Stimulated activated CD8-positive, alpha-beta memory T cell treated with anti-CD3 and anti-CD28 coated beads, Interleukin-4, amount 100 ng/mL, for 48 hours (primary cell): ENCODE measurements around the gene ADSS1.

Experiments
- DNase-seq: peaks from one replicate; pipeline ENCODE4 v3.0.0-alpha.2; 2020

ADSS1 gene

DNA sequence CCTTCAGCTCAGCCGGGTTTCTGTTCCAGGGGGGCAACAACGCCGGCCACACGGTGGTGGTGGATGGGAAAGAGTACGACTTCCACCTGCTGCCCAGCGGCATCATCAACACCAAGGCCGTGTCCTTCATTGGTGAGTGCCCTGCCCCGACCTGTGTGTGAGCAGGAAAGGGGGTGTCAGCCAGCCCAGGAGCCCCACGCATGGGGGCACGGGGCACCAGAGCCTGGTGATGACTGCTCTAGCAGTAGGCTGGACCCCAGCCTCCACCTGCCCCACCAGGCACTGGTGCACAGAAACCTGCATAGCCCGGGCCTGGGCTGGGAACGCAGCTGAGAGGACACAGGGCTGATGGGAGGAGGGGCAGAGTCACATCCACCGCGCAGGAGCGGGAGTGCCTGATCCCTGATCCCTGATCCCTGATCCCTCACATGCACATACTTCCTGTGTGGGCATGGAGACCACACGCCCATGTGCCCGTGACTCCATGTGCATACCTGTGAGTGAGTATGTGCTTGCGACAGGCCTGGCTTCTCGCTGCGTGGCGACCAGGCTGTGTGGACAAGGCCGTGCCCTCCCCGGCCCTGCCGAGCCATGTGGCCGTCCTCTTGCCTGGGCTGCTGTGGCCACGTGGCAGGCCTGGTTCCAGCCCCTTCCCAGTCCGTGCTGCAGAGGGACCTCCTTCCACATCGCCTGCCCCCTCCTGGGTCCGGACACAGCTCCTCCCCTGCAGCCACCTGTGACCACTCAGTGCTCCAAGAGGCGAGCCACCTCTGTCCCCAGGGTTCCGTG is 11.2 kb downstream of the ADSS1 start:
- no peak for DNase-seq

GRCh38 chr14:104735830-104736642 is 12.0 kb downstream of the ADSS1 start:
- DNase-seq: no peak

GRCh38 chr14:104738375-104739019 is 14.5 kb downstream of the ADSS1 start:
- no peak for DNase-seq

- DNase-seq: no peak
Measured at GRCh38 chr14:104739026-104739425, 15.0 kb downstream of the ADSS1 start.

- no peak for DNase-seq
Measured at GRCh38 chr14:104739546-104740516, 15.8 kb downstream of the ADSS1 start.

GRCh38 chr14:104741108-104741802 is 17.2 kb downstream of the ADSS1 start:
- DNase-seq: no peak

GRCh38 chr14:104741803-104742251 is 17.8 kb downstream of the ADSS1 start:
- no peak for DNase-seq

GRCh38 chr14:104742586-104743455 is 18.8 kb downstream of the ADSS1 start:
- no peak for DNase-seq

DNA sequence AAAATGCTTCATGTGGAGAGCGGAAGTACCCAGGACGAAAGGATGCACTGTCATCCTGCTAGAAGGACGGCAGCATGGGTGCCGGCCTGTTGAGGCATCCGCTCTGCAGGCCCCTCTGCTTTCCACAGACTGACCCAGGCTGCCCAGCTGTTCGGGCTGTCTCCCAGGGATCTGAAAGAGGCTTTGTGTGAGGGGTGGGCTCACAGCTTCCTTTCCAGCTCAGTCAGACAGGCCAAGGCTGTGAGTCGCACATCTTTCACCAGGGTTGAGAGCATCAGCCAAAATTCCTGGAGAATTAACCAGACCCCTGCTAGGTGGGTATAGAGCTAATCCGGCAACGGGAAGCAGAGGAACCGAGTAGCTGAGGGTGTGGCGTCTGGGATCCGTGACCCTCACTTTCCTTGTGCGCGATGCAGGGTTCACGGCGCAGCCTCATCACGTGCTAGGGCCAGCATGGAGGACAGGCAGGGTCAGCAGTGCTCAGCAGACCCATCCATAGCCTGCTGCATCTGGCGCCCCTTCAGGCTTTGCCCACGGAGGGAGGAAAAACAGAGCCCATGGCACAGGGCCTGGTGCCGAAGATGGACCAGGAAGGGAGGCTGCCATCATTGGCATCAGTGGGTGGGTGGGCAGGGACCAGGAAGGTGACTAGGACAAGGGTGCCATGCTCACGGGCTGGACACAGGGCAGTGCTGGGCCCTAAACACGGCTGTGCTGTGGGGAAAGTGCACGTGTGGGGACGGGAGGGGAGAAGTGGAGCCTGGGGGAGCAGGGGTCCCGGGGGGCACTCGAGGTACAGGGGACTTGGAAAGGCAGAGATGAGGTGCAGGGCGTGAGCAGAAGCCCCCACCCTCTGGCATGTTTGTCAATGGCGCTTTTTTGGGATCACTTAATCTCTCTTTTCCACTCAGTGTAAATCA is 19.7 kb downstream of the ADSS1 start:
- no peak for DNase-seq

- DNase-seq: no peak
Measured at GRCh38 chr14:104744484-104744883, 20.5 kb downstream of the ADSS1 start.

- DNase-seq: no peak
Measured at GRCh38 chr14:104745431-104745830, 21.4 kb downstream of the ADSS1 start.

DNA sequence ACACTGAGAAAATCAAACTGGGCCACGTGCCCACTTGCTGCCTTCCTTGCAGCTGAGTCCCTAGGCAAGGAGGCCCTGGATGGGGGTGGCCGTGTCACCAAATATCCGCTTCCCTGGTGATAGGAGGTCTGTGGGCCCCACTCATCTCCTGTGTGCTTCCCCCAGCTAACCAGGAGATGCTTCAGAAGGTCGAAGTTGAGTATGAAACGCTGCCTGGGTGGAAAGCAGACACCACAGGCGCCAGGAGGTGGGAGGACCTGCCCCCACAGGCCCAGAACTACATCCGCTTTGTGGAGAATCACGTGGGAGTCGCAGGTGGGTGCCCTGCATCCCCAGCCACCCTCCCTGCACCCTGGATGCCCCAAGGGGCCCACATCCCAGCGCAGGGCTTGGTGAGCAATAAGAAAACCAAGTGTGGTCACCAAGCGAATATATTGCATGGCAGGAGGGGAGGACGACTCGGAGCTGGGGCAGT is 22.1 kb downstream of the ADSS1 start:
- DNase-seq: peak; percentile 57

GRCh38 chr14:104746934-104747481 is 23.0 kb downstream of the ADSS1 start:
- no peak for DNase-seq

DNA sequence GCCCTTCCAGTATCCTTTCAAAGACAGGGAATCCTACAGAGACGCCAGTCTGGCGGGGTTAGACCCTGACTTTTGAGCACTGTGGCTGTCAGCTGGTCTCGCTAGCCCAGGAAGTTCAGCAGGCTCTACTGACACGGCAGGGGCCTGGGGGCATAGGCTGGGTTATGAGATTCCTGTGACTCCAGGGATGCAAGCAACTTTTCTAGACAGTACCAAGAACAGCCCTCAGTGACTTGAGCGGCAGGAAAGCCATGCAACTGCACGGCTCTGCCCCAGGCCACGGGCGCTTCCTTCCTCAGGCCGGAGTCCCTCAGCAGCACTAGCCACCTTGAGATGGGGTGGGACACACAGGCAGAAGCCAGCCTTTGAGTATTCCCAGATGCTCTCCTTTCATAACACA is 23.8 kb downstream of the ADSS1 start:
- DNase-seq: no peak

GRCh38 chr14:104749111-104749649 is 25.2 kb downstream of the ADSS1 start:
- no peak for DNase-seq

GRCh38 chr14:104750056-104750752 is 26.2 kb downstream of the ADSS1 start:
- DNase-seq: no peak

DNA sequence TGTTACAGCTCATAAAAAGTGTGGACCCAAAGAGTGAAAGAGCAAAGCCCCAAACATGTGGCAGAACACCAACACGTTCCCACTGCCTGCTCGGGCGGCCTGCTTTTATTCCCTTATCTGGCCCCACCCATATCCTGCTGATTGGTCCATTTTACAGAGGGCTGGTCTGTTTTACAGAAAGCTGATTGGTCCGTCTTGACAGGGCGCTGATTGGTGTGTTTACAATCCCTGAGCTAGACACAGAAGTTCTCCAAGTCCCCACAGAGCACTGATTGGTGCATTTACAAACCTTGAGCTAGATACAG is 26.7 kb downstream of the ADSS1 start:
- peak; percentile 46 for DNase-seq
